GM10847 (cell line): ENCODE results near the gene NRP2.

Experiments used
- POLR2A ChIP-seq: IDR thresholded peaks from 2 replicates; pipeline ENCODE4 v1.6.1; 2011; ENCODE audit not compliant: insufficient read length; ENCODE audit errors: extremely low read depth

The NRP2 gene

DNA sequence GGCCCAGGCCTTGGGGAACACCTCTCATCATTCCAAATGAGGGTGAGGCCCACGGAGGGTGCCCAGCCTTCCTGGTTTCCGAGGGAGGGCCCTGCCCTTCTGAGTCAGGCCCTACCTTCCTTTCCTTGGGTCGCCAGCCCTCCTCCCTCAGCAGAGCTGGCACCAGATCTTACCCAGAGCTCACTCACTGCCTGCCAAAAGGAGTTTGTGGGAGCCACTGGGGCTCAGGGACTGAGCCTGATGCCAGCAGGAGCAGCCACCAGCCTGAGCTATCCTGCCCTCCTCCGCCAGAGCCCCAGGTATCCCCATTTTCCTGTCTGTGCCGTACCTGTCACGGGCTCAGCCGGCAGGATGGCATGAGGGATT is 64.1 kb downstream of the NRP2 start:
- no peak for TF ChIP-seq POLR2A

DNA sequence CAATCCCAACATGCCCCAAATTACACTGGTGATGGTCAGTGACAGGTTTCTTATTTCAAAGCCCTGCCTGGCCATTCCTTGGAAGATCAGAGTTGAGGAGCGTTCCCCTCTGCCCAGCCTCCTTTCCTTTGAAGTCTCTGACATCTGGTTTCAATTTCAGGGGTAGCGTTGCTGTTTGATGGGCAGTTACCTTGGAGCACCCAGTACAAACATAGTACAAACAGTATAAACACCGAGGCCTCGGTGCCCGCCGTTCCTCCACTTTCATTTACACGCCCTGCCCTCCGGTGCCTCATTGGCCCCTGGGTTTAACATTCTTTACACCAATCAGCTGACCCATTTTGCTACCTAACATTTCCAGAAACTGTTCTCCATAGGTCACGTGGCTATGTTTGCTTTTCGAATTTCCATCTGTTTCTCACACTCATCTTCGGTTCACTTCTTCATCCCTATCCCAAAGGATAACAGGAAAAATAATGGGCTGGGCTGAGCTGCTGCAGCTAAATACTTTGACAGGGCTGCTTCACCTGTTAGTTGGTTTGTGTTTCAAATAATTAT is 65.6 kb downstream of the NRP2 start:
- no peak for TF ChIP-seq POLR2A

DNA sequence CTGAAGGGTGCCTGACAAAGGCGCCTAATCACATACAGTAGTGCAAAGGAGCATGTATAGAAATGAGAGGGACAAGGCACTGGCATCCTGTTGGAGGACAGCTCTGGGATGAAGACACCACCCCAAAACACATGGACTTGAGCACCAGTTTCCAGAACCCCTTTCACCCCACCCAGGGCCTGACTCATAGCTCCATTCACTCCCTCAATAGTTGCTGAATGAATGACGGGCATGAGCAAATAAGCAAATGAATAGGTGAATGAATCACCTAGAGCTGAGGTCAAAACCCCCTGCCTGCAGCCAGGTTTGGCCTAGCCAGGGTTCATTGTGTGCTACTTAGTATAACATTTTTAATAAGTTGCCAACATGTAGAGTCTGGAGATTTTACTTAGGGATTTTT is 66.3 kb downstream of the NRP2 start:
- no peak for TF ChIP-seq POLR2A

DNA sequence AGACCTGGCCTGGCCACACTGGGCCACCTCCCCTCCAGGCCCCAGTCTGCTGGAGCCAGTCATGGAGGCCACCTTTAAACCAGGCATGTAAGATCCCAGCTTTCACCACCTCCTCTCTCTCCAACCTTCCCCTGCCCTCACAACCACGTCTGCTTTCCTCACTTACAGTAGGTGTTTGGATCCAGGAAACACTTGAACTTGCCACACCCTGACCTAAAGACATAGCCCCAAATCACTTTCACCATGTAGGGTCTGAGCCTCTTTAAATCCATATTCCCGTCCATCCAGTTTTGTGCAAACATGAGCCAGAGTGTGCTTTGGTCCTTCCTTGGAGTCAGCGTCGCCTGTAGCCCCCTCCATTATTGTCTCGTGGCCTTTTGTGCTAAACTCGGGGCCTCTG is 66.8 kb downstream of the NRP2 start:
- TF ChIP-seq POLR2A: no peak

DNA sequence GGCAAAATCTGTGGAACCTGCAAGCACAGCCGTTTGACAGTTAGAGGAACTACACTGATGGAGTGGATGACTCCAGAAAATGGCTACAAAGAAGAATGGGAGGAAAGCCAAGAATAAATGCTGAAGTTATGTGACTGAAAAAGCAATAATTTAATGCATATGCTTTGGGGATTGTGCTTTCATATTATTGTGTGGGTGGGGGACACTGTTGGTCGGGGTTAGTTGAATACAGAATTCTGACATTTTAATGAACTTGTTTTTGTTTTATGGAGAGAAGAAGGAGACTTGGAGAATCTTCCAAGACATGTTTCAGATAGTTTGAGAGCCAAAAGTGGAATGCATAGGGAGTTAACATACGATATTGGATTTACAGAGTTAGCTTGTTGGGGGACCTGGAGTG is 68.5 kb downstream of the NRP2 start:
- TF ChIP-seq POLR2A: no peak

DNA sequence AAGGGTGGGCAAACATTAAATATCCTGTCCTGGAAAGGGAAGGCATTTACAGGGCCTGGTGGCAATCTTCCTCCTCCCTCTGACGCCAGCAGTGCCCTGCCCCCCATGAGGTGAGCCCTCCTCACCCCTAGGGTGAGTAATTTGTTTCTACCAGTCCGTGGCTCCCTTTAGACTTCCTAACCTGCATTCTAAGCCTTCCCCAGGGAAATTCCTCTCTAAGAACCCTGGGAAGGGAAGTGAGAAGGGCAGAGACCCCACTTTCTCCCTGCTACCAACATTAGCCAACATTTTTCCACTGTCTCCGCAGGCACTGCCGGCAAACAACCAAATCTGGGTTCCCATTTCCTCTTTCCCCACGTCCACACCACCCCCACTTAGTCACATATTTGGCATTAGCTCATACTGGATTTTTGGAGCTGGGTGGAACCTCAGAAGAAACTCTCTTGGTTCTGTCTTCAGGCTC is 69.3 kb downstream of the NRP2 start:
- TF ChIP-seq POLR2A: no peak

DNA sequence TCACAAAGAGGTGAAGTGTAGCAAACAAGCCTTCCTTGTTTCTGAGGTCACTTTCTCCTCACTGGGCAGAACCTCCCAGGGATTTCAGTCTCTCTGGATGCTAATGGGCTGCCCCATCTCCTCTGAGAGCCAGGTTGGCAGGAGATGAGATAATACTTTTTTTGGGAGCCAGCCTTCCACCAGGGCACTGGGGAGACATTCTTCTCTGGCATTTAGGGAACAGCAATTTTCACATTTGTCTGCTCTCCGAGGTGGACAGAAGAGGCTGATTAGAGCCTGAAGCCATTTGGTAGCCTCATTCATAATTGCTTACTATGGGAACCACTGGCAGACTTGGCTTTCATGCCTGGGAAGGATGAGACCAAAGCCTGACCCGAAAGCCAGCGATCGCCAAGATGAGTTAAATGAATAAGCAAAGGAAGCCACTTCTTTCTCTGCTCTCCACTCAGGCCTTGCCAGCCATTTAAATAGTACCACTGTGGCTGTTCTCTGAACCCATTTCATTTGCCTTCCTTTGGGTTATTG is 70.1 kb downstream of the NRP2 start:
- TF ChIP-seq POLR2A: no peak

DNA sequence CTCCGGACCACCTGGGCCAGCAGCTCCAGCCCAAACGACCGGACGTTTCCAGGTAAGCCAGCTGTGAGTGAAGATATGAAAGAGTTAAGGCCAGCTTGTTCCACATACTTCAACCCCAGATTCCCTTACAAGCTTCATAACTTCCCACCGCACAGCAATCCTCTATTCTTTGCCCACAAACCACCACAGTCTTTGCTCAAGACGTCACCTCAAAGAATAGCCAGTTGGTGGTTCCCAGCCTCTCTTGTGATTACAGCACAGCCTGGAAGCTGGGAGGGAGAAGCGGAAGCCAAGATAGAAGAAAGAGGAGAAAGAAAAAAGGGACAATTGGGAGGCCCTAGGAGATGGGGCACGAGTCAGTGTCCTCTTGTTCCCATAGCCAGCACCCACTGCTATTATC is 70.6 kb downstream of the NRP2 start:
- TF ChIP-seq POLR2A: no peak

DNA sequence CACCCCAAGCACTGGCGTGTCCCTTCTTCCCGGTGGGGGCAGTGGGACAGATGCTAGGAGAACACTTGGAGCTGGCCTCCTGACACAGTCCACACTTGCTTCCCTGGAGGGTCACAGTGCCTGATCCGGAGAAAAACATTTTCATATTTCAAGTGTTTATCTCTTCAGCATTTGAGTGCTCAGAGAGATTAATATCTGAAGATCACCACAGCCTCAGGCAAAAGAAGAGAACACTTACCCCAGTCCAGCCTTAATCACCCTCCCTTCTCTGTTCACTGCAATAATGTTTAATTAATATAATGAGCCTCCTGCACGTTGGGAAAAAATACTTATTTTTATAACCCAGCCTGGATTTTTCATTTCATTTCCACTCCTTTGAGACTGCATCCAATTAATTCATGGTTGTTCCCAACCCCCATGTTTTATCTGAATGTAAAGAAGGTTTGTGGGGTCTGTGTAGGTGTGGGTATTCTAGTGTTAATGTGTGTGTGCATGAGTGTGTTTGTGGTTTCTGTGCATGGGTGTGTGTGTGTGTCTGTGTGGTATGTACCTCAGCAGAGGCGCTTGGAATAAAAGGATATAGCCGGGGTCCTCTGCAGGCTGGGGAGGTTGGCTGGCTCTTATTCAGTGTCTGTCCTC is 72.1 kb downstream of the NRP2 start:
- TF ChIP-seq POLR2A: no peak

DNA sequence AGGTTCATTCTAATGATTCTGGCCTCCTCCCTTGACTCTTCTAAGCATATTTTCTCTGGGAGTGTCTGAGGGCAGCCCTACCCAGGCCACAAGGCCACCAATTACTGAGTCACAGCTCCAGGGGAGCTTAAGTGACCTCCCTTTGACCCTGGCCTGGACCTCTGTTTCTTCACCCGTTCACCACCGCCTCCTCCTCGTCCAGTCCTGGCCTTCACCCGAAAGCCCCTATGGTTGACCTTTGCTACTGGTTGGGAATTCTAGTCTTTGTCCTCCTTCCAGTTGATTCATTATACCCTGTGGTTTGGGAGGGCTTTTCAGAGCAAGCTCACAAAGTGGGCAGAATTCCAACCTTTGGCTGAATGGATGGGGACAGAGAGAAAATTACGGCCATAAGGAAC is 72.6 kb downstream of the NRP2 start:
- no peak for TF ChIP-seq POLR2A

DNA sequence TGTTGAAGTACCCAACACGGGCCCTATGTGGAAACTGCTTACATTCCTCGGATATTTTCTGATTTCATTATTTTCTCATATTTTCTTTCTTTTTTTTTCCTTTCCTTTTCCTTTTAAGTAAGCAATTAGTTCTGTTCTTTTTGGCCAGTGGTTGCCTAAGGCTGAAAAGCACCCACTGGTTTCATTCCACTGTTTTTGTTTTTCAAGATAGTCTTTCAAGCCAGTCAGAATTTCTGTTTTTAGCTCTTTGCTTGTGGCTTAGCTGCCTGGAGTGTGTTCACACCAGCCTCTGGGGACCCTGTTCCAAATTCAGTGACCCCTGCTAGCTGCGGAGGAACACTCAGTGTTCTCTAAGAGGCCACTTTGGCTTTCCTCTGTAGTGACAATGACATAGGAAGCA is 73.6 kb downstream of the NRP2 start:
- TF ChIP-seq POLR2A: no peak

DNA sequence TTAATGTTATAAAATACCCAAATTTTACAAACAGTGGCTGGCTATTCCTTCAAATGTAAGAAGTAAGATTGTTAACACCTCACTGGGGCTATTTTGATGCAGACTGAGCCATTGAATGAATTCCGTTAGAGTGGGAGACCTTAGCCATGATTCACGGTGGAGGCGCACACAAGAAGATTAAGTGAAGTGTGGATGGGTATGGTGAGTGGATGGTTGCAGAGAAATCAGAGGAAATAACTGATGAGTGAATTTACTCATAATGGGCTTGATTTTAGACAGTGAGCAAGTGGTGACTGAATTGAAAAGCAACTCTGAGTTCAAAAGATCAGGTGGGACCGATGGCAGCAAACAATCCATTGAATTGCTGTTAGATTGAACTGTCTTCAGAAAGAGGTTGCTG is 75.0 kb downstream of the NRP2 start:
- TF ChIP-seq POLR2A: no peak

DNA sequence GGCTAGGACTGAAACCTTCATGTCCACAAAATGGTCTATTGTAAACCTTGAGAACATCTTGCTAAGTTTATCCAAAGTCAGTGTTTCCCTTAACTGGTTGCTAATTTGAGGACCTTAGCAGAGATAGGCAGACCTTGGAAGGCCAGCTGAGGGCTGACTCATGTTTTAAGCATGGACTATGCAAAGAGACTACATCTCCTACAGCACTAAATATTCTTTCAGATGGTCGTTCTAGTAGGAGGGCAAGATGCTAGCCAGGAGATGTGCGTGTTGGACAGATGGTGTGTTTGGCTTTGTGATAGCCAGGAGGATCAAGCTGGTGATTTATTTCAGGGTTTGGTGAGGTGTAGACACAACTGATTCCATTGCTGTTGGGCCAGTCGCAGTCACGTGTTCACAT is 75.8 kb downstream of the NRP2 start:
- no peak for TF ChIP-seq POLR2A

DNA sequence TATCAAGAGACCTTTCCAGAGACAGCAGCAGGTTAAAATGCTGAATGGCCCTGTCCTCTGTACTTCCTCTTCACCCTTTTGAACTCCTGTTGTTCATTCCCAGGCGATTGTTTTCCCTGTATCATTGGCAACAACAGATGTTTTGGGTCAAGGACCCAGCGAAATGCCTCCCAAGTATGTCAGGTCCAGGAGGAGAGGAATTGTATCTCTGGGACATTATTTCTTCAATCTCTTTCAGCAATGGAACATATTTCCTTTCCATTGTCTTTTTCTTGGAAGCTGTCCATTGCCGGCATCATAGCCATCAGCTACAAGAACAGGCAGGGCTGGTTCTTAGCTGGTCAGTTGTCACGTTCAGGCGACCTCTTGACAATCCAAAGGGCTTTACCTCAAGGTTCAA is 76.2 kb downstream of the NRP2 start:
- TF ChIP-seq POLR2A: no peak

DNA sequence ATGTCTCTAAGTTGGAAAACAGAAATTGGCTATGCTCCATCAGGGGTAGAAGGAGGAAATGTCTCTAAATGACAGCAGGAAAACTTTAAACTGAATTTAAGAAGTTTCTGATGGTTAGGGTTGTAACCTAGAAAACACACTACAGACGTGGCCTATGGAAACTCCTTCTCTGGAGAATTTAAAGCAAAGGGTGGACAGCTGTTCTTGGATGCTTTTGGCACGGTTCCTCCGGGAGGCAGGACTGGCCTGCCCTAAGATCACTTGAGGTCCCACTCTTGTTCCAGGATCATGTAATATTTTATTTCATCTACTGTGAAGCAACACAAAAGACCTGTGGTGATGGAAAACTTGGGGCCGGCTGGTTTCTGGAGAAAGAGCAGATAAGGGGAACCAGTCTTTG is 77.0 kb downstream of the NRP2 start:
- no peak for TF ChIP-seq POLR2A

DNA sequence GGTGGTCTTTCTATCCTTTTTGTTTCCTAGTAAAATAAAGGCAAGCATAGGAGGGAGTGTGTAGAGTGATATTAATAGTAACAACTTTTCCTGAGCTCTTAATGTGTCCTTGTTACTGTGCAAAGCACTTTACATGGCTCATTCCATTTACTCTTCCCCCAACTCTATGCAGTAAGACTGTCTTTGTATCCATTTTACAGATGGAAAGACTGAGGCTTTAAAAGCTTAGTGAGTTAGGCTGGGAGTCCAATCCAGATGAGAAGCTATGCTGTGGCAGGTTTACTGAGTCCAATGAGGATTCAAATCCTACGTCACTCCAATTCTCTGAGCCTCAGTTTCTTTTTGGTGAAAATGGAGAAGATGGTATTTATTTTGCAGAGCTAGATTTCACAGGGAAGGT is 77.4 kb downstream of the NRP2 start:
- no peak for TF ChIP-seq POLR2A

DNA sequence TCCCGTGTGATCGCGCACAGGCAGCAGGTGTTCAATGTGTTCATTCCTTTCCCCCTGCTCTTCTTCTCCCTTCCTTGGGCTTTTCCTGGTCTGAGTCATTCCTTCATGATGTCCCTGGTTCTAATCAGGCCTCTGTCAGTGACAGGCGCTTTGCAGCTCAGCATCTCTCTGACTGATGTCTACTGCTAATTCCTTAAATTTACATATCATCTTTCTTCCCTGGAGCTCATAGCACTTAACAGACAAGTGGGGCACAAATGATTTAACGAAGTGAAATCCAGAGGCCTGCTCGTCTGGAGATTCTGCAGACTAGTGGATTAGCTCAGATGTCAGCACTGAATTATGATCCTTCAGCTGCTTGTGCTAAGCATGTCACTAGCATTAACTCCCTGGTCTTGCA is 77.9 kb downstream of the NRP2 start:
- TF ChIP-seq POLR2A: no peak
